ENCODE measurements around the gene TRABD2A. TPM values are rescaled to one million over a fixed set of nuclear protein-coding genes. Genes with fewer than 3 reads are reported as not detected.

TRABD2A gene
- polyA plus RNA-seq, 1 donor (not counting 4 experiments of a cell fraction or from before 2014, with no cell fraction given) = 0.54 TPM

DNA sequence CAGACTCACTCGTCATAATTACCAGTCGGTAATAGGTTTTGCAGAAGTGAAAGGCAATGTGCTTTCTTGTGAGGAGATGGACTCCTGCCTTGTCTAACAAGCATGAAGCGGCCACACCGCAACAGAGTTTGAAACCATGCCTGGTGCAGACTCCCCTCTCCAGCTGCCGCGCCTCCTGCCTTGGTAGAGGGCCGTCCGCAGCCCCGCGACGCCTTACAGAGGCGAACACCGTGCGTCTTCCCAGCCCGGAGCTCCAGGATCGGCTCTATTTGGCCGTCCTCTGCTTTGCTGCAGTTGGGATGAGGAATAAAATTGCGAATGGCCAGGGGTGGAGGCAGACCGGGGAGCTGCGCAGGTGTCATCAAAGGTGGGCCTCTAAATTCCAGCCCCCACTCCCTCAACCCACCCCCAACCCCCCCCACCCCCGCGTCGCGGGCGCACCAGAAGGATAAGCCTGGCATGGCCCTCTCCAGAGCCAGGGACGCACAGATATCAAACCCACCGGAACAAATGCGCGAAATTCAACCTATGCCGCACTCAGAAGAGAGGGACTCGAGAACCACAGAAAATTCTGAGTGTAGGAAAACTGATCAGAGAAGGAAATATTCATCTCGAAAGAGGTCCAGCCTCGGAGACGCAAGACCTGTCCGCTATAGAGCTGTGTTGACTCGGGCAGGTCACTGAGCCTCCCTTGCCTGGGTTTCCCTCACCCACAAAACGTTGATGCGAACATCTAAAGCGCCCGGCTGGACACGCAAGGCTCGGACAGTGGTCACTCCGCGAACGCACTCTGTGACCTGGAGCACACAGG lies 1.1 kb downstream of the TRABD2A start:
- Histone ChIP-seq H3K36me3 (ENCODE audit: control insufficient read depth in 2 of 2, extremely low read depth in 1 of 2, insufficient read depth in 2 of 2, low read length in 2 of 2) (no peaks in the 10 kb centered on the region), H2AFZ (ENCODE audit: control insufficient read depth, low read length) (no peak overlapping the region)

DNA sequence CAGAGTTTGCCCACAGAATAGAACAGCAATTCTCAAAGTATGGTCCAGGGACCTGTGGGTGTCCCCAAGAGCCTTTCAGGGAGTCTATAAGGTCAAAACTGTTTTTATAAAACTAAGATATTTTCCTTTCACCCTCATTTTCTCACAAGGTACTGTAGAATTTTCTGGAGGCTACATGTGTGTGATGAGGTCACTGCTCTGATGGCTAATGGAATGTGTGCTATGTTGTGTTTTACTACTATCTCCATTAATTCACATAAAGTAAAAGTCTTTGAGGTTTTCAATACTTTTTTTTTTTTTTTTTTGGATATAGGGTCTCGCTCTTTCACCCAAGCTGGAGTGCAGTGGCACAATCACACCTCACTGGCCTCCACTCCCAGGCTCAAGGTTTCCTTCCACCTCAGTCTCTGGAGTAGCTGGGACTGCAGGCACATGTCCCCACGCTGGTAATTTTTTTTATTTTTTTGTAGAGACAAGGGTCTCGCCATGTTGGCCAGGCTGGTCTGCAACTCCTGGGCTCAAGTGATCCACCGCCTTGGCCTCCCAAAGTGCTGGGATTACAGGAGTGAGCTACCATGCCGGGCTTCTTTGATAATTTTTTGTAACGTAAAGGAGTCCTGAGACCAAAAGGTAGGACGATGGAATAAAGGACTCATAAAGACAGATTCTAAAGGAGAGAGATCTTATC lies 1.8 kb downstream of the TRABD2A start:
- Histone ChIP-seq H4K20me1 (ENCODE audit: control insufficient read depth, extremely low read depth, insufficient read depth, low read length) (no peaks in the 10 kb centered on the region), H3K4me1 (ENCODE audit: control insufficient read depth, extremely low read depth, insufficient read depth, low read length) (peaks cover 12% of the 10 kb centered on the region), H3K9ac (ENCODE audit: control insufficient read depth, extremely low read depth, insufficient read depth, low read length) (no peak overlapping the region), H3K9me3 (ENCODE audit: control insufficient read depth, low read depth, low read length) (no peaks in the 10 kb centered on the region), H3K27ac (ENCODE audit: control insufficient read depth, insufficient read depth, low read length) (no peak overlapping the region), H3K27me3 (ENCODE audit: control insufficient read depth, extremely low read depth, insufficient read depth, low read length) (peaks cover 47% of the 10 kb centered on the region), H3K36me3 (ENCODE audit: control insufficient read depth in 2 of 2, extremely low read depth in 1 of 2, insufficient read depth in 2 of 2, low read length in 2 of 2) (no peaks in the 10 kb centered on the region), H2AFZ (ENCODE audit: control insufficient read depth, low read length) (no peak overlapping the region), H3K4me3 (ENCODE audit: control insufficient read depth in 2 of 3, extremely low read depth in 1 of 3, insufficient read depth in 2 of 3, low read depth in 1 of 3, low read length in 3 of 3) (no peak overlapping the region), H3K4me2 (ENCODE audit: control insufficient read depth, extremely low read depth, insufficient read depth, low read depth, low read length) (no peak overlapping the region), H3K9me1 (ENCODE audit: control insufficient read depth, extremely low read depth, insufficient read depth, low read length) (no peaks in the 10 kb centered on the region), H3K79me2 (ENCODE audit: control insufficient read depth, insufficient read depth, low read length) (no peaks in the 10 kb centered on the region)
- no peak for DNase-seq (ENCODE audit: low read depth, low spot score)
- dilution Hi-C loops (cut with MboI; ENCODE audit: extremely low pct_ligation_motif_present, low sequenced_read_pairs) = loop anchor here (5.0 kb wide), 1 partner anchor 72 kb away; no protein-coding TSS in a partner anchor
- TF ChIP-seq, protein P1, sequence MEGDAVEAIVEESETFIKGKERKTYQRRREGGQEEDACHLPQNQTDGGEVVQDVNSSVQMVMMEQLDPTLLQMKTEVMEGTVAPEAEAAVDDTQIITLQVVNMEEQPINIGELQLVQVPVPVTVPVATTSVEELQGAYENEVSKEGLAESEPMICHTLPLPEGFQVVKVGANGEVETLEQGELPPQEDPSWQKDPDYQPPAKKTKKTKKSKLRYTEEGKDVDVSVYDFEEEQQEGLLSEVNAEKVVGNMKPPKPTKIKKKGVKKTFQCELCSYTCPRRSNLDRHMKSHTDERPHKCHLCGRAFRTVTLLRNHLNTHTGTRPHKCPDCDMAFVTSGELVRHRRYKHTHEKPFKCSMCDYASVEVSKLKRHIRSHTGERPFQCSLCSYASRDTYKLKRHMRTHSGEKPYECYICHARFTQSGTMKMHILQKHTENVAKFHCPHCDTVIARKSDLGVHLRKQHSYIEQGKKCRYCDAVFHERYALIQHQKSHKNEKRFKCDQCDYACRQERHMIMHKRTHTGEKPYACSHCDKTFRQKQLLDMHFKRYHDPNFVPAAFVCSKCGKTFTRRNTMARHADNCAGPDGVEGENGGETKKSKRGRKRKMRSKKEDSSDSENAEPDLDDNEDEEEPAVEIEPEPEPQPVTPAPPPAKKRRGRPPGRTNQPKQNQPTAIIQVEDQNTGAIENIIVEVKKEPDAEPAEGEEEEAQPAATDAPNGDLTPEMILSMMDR (optimal IDR thresholded peaks at IDR 0.05 in 1 of 3, IDR thresholded peaks at IDR 0.05 in 1 of 3, conservative IDR thresholded peaks at IDR 0.05 in 1 of 3; ENCODE audit: extremely low read depth in 1 of 3, insufficient read depth in 2 of 3, low read length in 3 of 3) = no peak
- no peak for TF ChIP-seq EZH2 (IDR thresholded peaks at IDR 0.05; ENCODE audit: low read length)
- no peak for FAIRE-seq

More for the DNA sequence above, 1.1 kb downstream of the TRABD2A start:
- no peak overlapping the region for H3K27ac ChIP-seq (ENCODE audit: control insufficient read depth, insufficient read depth, low read length)
- DNase-seq (ENCODE audit: low read depth, low spot score) (no peak), FAIRE-seq (no peak)
- no peak overlapping the region for H3K9ac ChIP-seq (ENCODE audit: control insufficient read depth, extremely low read depth, insufficient read depth, low read length)
- peaks cover 12% of the 10 kb centered on the region for H3K4me1 ChIP-seq (ENCODE audit: control insufficient read depth, extremely low read depth, insufficient read depth, low read length)
- peak overlapping the region in 1 of 3 experiments; percentile 71 for H3K4me3 ChIP-seq (ENCODE audit: control insufficient read depth in 2 of 3, extremely low read depth in 1 of 3, insufficient read depth in 2 of 3, low read depth in 1 of 3, low read length in 3 of 3)
- no peaks in the 10 kb centered on the region for H3K9me3 ChIP-seq (ENCODE audit: control insufficient read depth, low read depth, low read length)
- peak overlapping the region; percentile 98 for H3K4me2 ChIP-seq (ENCODE audit: control insufficient read depth, extremely low read depth, insufficient read depth, low read depth, low read length)
- peaks cover 47% of the 10 kb centered on the region for H3K27me3 ChIP-seq (ENCODE audit: control insufficient read depth, extremely low read depth, insufficient read depth, low read length)
- dilution Hi-C loops (cut with MboI; ENCODE audit: extremely low pct_ligation_motif_present, low sequenced_read_pairs) = loop anchor here (5.0 kb wide), 1 partner anchor 72 kb away; no protein-coding TSS in a partner anchor
- no peaks in the 10 kb centered on the region for H3K79me2 ChIP-seq (ENCODE audit: control insufficient read depth, insufficient read depth, low read length)
- no peak for TF ChIP-seq EZH2 (IDR thresholded peaks at IDR 0.05; ENCODE audit: low read length)
- TF ChIP-seq, protein P1 (optimal IDR thresholded peaks at IDR 0.05 in 1 of 3, IDR thresholded peaks at IDR 0.05 in 1 of 3, conservative IDR thresholded peaks at IDR 0.05 in 1 of 3; ENCODE audit: extremely low read depth in 1 of 3, insufficient read depth in 2 of 3, low read length in 3 of 3) = no peak
- no peaks in the 10 kb centered on the region for H4K20me1 ChIP-seq (ENCODE audit: control insufficient read depth, extremely low read depth, insufficient read depth, low read length)
- H3K9me1 ChIP-seq (ENCODE audit: control insufficient read depth, extremely low read depth, insufficient read depth, low read length) = no peaks in the 10 kb centered on the region

Measured in keratinocyte (primary cell).